GM18520 (cell line): ENCODE measurements around the gene ASTN2.
"Not testable (repeated sequence)": the region's sequence is repeated elsewhere in the genome, so short reads cannot be mapped to it uniquely, and the experiment has no call there.

Source experiments
- ATAC-seq: cut with Tn5 transposase; IDR thresholded peaks from one replicate; pipeline ENCODE4 v1.9.1; 2021; ENCODE audit not compliant: unreplicated experiment

ASTN2 gene

DNA sequence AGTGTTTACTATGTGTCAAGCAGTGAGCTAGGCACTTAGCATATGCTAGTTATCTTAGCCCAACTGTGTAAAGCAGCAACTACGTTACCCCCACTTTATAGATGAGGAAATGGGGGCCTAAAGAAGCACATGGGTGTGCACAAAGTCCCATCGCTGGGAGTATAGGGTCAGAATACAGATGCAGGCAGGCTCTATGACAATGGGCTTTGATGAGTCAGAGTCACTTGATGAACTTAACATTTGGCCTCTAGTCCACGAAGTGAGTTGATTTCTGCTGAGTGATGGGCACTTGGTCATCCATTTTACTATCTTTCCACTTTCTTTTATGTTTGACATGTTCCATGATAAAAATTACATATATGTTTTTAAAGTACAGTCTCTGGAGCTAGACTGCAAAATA lies 523.4 kb downstream of the ASTN2 start:
- ATAC-seq: no peak

DNA sequence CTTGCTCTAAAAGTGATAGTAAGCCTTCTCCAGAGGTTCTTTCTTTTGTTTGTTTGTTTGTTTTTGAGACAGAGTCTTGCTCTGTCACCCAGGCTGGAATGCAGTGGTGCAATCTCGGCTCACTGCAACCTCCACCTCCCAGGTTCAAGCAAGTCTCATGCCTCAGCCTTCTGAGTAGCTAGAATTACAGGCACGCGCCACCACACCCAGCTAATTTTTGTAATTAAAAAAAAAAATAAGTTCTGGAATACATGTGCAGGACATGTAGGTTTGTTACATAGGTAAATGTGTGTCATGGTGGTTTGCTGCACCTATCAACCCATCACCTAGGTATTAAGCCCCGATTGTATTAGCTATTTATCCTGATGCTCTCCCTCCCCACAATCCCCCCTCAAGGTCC lies 526.4 kb downstream of the ASTN2 start:
- ATAC-seq: not testable (repeated sequence)

DNA sequence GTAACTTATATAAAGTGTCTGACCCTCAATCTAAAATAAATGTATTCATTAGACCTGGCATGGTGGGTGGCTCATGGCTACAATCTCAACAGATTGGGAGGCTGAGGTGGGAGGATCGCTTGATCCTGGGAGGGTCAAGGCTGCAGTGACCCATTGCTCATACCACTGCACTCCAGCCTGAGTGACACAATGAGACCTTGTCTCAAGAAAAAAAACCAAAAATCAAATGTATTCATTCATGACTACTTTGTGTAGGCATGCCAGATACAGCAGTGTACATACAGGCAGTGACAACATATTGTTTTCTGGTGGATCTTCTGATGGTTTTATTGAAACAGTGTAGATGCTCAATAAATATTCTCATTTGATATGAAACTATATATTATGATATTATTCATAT lies 526.8 kb downstream of the ASTN2 start:
- no peak for ATAC-seq

DNA sequence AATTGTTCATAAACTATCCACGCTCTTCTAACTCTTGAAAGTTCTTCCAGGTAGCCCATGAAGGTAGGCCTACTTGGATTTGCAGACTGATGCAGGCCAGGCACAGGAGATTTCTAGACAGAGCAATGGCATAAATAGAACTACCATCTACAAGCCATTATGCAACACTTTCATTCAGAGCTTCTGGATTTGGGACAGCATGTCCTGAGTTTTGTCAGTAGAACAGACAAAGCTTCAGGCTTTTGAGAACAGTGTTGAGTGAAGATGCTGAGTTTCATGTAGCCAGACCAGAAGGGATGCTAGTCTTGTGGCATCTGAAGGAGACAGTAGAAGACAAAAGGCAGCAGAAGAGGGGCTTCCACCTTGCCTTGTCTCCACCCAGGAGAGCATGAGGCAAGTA lies 531.2 kb downstream of the ASTN2 start:
- no peak for ATAC-seq

DNA sequence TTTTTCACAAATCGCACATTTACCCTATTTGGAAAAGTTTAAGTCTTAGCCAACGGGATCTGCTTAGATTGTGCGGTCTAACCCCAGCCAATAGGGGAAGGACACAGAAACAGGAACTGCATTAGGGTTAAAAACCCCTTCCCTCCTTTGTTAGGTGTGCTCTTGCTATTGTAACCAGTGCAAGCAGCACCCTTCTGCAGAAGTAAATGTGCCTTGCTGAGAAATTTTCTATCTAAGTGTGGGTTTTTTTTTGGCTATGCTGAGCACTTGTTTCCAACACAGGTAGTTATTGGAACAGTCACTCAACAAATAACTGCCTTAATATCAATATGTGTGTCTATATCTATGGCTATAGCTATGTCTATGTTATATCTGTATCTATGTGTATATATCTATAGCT lies 537.8 kb downstream of the ASTN2 start:
- no peak for ATAC-seq

DNA sequence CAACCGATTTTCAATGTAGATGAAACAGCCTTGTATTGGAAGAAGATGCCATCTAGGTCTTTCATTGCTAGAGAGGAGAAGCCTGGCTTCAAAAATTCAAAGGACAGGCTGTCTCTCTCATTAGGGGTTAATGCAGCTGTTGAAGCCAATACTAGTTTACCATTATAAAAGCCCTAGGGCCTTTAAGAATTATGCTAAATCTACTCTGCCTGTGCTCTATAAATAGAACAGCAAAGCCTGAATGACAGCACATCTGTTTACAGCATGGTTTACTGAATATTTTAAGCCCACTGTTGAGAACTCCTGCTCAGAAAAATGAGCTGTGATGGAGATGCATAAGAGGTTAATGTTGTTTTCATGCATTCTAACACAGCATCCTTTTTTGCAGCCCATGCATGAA lies 539.3 kb downstream of the ASTN2 start:
- ATAC-seq: no peak

DNA sequence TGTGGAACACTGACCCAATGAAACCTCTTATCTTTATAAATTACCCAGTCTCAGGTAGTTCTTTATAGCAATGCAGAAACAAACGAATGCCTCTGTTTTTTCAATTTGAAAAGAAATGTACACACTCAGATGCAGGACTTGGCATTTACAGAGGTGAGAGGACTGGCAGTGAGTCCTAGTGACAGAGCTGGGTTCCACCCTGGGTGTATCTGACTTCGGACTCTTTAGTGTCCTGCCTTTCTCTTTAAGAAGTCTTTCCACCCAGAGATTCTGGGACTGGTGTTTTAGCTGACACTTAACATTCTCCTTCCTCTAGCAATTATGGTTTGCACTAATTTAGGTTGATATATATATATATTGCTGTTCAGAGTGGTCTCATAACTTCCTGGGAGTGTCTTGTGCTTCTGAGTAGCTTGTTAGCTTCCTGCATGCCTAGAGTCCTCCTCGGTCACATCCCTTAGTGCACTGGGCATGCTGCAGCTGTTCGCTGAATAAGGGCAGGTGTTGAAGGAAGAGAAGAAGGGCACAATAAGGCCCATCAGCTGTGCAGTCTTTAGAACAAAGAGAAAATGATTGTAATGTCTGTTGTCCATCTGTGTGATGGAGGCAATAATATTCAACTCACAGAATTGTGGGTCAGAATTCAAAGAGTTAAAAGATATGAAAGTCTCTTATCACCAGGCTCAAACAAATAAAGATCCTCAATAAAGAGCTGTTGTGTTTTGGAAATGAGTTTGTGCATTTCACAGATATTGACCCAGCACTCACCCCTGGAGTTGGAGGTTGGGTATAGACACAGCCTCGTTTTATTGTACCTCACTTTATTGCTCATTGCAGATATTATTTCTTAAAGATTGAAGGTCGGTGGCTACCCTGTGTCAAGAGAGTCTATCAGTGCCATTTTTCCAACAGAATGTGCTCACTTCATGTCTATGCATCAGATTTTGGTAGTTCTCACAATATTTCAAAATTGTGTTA lies 540.6 kb downstream of the ASTN2 start:
- no peak for ATAC-seq

DNA sequence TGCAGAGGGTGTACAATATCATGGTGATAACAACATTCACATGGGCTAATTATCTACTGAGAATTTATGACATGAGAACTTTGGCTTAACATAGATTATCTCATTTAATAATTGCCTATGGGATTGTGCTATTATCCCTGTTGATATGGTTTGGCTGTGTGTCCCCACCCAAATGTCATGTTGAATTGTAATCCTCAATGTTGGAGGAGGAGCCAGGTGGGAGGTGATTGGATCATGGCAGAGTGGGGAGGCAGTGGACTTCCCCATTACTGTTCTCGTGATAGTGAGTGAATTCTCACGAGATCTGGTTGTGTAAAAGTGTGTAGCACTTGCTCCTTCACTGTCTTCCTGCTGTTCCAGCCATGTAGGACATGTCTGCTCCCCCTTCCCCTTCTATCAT lies 541.4 kb downstream of the ASTN2 start:
- ATAC-seq: no peak

DNA sequence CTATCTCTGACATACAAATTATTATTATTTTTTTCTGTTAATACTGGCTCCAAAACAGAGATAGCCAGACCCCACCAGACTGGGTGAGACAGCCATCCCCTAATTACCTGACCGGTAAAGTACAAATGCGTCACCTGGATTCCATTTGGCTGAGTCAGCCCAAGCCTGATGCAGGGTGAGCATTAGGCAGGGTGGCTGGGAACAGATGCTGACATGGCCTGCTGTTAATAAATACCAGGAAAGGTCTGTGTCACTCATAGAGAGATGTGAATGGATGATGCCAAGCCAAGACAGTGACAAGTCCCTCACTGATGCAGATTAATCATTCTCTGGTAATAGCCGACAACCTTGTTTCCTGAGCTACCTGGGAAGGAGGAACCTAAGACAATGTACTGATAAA lies 544.3 kb downstream of the ASTN2 start:
- no peak for ATAC-seq

DNA sequence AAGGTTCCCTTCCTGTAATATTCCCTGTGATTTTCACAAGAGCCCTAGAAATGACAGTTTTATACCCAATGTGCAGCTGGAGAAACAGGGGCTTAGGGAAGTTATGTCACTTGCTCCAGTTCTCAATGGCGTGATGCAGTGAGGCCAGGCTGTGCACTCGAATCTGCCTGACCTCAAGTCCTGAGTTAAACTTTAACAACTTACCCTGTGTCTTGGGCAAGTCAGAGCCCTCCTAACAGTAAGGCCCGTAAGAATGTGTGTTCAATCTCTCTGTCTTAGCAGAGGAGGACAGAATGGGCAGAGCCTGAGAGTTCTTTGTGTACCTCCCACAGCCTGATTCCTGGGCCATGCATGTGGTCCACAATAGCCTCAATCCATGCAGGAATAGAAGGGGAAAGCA lies 546.7 kb downstream of the ASTN2 start:
- ATAC-seq: no peak

DNA sequence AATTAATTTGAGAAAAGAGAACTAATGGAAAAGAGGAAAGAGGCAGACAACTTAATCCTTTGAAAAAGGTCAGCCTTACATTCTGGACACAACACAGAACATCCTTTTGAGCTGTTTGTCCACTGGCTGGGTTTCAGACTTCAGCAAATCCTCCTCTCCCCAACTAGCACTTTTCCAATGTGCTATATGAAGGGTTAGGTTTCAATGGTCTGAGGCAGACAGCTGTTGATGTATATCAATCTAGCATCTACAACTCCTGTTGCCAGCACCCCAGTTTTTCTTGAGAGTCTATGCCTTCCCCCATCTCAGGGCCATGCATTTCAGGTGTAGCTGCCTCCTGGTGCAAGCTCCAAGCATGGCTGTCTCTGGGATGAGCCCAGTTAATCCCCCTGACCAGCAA lies 553.5 kb downstream of the ASTN2 start:
- ATAC-seq: no peak

DNA sequence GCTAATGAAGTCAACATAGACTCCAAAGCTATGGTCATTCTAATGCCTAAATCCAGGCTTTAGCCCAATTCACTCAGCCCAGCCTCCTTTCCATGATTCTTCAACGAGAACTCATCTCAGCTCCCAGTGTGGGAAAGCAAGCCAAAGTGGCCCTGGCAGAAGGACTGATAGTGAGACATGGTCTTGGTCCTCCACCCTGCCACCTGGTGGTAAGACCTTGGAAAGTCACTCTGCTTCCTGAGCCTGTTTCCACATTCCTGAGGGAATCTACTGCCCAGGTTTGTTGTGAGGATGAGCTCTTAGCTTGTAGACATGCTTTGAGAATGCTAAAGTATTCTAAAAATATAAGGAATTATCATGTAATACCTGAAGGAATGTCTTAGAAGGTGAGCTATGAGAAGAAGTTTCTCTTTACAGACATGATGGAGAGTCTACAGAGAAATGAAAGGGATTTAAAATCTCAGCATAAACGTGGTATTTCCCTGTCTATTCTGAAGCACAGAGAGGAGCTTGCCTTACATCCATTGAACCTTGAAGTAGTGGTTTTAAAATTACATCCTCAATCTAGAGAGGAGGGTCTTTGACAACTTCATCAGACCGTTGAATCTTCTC lies 554.2 kb downstream of the ASTN2 start:
- ATAC-seq: no peak

DNA sequence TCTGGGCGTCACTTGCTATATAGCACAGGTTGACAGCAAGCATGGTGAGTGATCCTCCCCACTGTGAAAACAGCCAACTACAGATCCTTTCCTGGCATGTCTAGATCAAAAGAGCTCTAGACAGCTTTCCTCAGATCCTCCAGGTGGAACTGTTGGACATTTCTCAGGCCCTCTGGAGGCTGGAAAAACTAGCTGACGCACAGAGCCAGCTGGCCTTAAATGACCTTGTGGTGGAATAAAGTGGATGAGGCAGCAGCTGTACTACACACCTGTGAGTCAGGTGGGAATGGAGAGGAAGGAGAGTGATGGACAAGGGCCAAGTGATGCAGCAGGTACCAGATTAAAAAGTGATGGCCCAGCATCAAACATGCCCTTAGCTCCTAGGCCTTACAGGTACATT lies 555.1 kb downstream of the ASTN2 start:
- ATAC-seq: no peak

DNA sequence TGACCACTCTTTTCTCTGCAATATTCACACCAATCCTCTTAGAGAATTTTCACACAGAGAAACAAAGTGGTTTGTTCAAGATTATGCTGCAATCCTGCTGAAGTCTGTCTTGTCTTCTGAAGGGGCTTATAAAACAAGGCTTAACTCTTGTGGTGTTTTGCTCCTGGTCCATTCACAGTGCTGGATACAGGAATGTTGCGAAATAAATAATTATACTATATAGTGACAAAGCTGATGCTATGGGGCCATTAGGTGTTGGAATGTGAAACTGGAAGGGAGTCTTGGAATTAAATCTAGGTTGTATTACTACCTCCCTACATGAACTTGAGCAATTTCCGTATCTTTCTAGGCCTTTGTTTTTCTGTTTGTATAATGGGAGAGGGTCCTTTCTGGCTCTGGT lies 557.5 kb downstream of the ASTN2 start:
- no peak for ATAC-seq

DNA sequence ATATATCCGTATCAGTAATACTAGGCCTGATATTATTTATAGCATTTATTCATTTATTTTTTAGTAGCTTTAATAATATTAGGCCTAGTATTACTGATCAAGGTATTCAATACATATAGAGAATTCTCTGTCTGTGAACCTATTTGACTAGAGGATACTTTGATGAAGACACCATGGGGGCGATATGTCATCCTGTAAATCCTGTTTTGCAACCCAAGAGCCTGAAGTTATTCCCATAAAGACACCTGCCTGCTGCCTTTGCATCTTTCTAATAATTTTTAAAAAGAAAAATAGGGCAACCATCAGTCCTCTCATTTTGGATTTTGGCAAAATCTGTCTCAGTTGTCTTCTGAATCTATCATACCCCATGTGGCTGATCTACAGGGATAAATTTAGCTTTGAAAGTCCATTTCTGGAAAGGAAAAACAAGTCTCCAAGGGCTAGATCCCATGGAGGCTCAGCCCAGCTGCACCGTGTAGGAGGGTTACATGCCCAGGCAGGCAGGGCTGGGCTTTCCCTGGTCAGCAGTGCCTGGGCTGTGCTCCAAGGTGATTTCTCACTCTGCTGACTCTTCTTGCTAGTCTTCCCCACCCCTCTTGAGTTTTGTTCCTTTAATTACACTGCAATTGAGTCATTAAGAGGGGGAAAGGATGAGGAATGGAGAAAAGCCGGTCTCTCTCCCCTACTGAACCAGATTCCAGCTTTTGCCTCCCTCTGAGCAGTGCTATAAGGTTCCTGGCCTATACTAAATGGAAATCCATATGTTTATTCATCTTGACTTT lies 558.8 kb downstream of the ASTN2 start:
- ATAC-seq: no peak

DNA sequence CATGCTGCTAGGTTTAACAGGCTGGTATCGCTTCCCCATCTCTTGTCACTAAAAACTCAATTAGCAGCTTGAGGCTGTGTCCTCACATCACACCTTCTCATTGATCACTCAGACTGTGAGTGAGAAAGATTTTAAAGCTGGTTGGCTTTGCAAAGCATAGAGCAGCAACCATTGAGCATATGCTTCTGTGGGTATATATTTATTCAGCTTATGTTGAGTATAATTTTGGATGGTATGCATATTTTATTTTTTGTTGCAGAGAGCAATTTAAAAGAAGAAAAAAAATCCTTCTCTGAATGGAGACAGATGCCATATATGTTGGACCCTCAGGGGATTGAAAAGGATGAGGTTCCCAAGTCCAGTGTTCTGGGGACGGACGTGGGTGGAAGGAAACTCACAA lies 565.1 kb downstream of the ASTN2 start:
- ATAC-seq: no peak

DNA sequence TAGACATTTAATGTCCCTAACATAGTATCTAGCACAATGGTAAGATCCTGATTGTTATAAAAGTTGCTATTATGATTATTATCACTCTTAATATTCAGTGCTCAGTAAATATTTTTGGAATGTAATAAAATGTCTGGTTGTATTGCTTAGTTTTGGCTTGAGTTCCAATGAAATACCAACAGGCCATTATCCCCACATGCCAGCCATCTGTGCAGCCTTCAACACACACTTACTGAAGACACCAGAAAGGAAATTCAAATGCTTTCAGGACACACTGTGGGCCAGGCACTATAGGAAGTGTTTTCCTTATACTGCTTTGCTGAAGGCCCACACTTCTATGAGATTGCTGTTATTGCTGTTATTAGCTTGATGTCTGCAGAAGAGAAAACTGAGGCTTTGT lies 570.2 kb downstream of the ASTN2 start:
- no peak for ATAC-seq

DNA sequence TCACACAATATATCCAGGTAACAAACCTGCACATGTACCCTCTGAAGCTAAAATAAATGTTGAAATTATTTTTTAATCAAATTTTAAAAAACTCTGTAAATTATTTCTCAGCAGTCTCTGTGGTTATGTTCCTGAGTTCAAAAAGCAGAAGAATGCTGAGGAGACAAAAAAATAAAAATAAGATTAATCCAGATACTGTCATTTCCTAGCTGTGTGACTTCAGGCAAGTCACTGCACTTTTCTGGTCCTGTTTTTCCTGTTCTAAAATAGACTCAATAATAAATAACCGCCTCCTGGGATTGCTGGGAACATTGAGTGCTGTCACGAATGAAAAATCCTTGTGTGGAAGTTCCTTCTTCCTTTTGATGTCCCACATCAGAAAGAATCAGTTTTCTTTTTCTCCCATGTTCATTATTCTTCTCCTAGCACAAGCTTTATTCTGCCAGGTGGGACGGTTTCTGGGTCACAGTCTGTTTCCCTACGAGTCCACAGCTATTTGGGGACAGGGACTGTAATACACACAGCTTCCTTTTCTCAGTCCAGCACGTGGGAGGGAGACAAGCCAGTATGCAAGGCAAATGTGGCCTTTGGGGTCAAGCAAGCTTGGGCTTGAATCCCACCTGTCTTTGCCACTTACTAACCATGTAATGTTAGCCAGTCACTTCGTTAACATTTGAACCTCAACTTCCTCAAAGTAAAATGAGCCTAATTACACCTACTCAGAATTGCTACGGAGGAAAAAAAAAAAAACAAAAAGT lies 570.8 kb downstream of the ASTN2 start:
- ATAC-seq: no peak

DNA sequence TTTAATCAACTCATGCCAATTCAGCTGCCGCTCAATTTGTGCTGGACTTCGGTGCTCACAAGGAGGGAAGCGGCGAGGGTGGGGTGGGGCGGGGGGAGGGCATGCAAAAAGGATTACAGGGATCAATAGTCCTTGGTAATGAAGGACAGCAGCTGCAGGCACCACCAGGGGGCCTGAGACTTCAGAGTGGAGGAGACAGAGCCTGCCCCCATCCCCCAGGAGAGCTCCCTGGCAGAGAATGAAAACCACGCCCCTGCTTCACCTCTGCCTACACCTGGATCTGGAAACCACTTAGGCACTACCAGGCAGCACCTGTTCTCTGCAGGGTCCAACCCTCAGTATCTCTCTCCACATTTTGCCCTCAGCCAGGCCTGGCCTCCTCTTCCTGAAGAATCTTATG lies 572.2 kb downstream of the ASTN2 start:
- ATAC-seq: no peak

DNA sequence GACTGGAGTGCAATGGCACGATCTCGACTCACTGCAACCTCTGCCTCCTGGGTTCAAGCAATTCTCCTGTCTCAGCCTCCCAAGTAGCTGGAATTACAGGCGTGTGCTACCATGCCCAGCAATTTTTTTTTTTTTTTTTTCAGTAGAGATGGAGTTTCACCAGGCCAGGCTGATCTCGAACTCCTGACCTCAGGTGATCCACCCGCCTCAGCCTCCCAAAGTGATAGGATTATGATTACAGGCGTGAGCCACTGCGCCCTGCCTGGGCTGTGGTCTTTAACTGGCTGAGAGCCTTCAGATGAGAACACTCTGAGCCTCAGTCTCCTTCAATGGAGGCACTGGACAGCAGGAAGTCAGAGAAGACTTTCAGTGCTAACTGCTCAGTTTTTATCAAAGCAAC lies 576.4 kb downstream of the ASTN2 start:
- not testable (repeated sequence) for ATAC-seq
